HG03103 (cell line): ENCODE measurements around the gene LRRC45.
"Not testable (repeated sequence)": the region's sequence is repeated elsewhere in the genome, so short reads cannot be mapped to it uniquely, and the experiment has no call there.

Experiments
- ATAC-seq: cut with Tn5 transposase; IDR thresholded peaks from one replicate; pipeline ENCODE4 v1.9.1; 2021; ENCODE audit warnings: low read depth; ENCODE audit not compliant: unreplicated experiment

LRRC45 gene

GRCh38 chr17:82031885-82032627 is 9.0 kb downstream of the LRRC45 start:
- ATAC-seq: no peak

- no peak for ATAC-seq
Measured at GRCh38 chr17:82033359-82034085, 10.4 kb downstream of the LRRC45 start.

- ATAC-seq: no peak
Measured at GRCh38 chr17:82034371-82035011, 11.4 kb downstream of the LRRC45 start.

GRCh38 chr17:82035488-82035887 is 12.4 kb downstream of the LRRC45 start:
- no peak for ATAC-seq

- no peak for ATAC-seq
Measured at GRCh38 chr17:82035956-82036633, 13.0 kb downstream of the LRRC45 start.

GRCh38 chr17:82036634-82037091 is 13.6 kb downstream of the LRRC45 start:
- peak; percentile 6 for ATAC-seq

GRCh38 chr17:82037092-82037888 is 14.2 kb downstream of the LRRC45 start, which contains the start of gene DCXR:
TSS of gene DCXR (minus strand) at chr17:82037697. CDS start at chr17:82037682, 15 bp downstream.
- ATAC-seq: peak; percentile 74

GRCh38 chr17:82037889-82038195 is 14.7 kb downstream of the LRRC45 start:
- no peak for ATAC-seq

GRCh38 chr17:82038796-82039409 is 15.8 kb downstream of the LRRC45 start:
- not testable (repeated sequence) for ATAC-seq

- no peak for ATAC-seq
Measured at GRCh38 chr17:82039695-82040299, 16.7 kb downstream of the LRRC45 start.

GRCh38 chr17:82041144-82041814 is 18.2 kb downstream of the LRRC45 start:
- no peak for ATAC-seq

GRCh38 chr17:82042649-82043048 is 19.5 kb downstream of the LRRC45 start:
- no peak for ATAC-seq

- ATAC-seq: no peak
Measured at GRCh38 chr17:82043507-82043906, 20.4 kb downstream of the LRRC45 start.

GRCh38 chr17:82045936-82046484 is 22.9 kb downstream of the LRRC45 start:
- ATAC-seq: no peak

GRCh38 chr17:82046903-82047302 is 23.8 kb downstream of the LRRC45 start:
- no peak for ATAC-seq

- ATAC-seq: no peak
Measured at GRCh38 chr17:82047379-82047778, 24.3 kb downstream of the LRRC45 start.

- ATAC-seq: no peak
Measured at GRCh38 chr17:82047914-82048570, 24.9 kb downstream of the LRRC45 start.

- ATAC-seq: no peak
Measured at GRCh38 chr17:82048571-82048971, 25.5 kb downstream of the LRRC45 start.
